ENCODE data around the gene NT5C1B.

The NT5C1B gene

DNA sequence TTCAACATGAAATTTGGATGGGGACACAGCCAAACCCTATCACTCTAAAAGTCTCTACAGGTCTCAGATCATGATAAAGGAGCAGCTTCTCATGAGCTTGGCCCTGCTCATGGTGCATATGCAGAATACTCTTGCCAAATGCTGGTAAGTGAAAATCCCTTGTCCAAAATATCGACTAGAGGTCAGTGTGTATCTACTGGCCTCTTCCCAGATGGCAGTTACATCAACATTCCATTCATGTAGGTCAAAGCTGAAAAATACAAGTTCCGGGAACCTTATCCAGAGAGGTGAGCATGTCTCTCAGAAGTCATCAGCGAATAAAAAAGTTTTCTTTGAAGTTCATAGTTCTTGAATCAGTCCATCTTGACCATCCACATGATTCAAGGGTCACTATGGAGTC lies 7.6 kb upstream of the NT5C1B start:
- no peak for DNase-seq (ENCODE audit: low read depth)
- no peak overlapping the region for H3K4me3 ChIP-seq (ENCODE audit: control insufficient read depth, low read depth, low read length)
- TF ChIP-seq, protein P1, sequence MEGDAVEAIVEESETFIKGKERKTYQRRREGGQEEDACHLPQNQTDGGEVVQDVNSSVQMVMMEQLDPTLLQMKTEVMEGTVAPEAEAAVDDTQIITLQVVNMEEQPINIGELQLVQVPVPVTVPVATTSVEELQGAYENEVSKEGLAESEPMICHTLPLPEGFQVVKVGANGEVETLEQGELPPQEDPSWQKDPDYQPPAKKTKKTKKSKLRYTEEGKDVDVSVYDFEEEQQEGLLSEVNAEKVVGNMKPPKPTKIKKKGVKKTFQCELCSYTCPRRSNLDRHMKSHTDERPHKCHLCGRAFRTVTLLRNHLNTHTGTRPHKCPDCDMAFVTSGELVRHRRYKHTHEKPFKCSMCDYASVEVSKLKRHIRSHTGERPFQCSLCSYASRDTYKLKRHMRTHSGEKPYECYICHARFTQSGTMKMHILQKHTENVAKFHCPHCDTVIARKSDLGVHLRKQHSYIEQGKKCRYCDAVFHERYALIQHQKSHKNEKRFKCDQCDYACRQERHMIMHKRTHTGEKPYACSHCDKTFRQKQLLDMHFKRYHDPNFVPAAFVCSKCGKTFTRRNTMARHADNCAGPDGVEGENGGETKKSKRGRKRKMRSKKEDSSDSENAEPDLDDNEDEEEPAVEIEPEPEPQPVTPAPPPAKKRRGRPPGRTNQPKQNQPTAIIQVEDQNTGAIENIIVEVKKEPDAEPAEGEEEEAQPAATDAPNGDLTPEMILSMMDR (IDR thresholded peaks at IDR 0.05; ENCODE audit: control insufficient read depth, insufficient read depth, low read depth, low read length, missing control alignments): no peak

- TF ChIP-seq, protein P1 (IDR thresholded peaks at IDR 0.05; ENCODE audit: control insufficient read depth, insufficient read depth, low read depth, low read length, missing control alignments): no peak
- H3K4me3 ChIP-seq (ENCODE audit: control insufficient read depth, low read depth, low read length): no peak overlapping the region
- DNase-seq (ENCODE audit: low read depth): no peak
These were observed 4.1 kb upstream of the NT5C1B start for GRCh38 chr2:18593496-18593895.

GRCh38 chr2:18592372-18592771 lies 3.0 kb upstream of the NT5C1B start:
- no peak for DNase-seq (ENCODE audit: low read depth)
- H3K4me3 ChIP-seq (ENCODE audit: control insufficient read depth, low read depth, low read length): no peak overlapping the region
- TF ChIP-seq, protein P1 (IDR thresholded peaks at IDR 0.05; ENCODE audit: control insufficient read depth, insufficient read depth, low read depth, low read length, missing control alignments): no peak

- TF ChIP-seq, protein P1 (IDR thresholded peaks at IDR 0.05; ENCODE audit: control insufficient read depth, insufficient read depth, low read depth, low read length, missing control alignments): no peak
- DNase-seq (ENCODE audit: low read depth): no peak
- no peak overlapping the region for H3K4me3 ChIP-seq (ENCODE audit: control insufficient read depth, low read depth, low read length)
These were observed 567 bp downstream of the NT5C1B start for GRCh38 chr2:18588802-18589201.

DNA sequence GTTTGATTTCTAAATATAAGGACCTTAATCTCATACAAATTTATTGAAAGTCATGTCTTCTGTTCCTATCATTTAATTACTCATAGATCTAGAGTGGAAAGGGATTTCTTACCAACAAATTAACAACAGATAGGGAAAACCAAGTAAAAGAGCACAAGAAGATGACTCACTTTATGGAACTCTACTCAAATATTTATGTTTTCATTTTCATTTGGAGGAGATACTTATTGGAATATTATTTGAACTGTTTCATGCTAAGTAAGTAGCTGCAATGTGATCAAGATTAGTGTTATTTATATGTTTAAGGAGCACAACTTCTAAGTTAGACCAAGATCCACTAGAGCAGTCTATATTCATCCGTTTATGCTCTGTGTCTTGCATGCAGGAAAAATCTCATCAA lies 1.3 kb downstream of the NT5C1B start:
- DNase-seq (ENCODE audit: low read depth): no peak
- H3K4me3 ChIP-seq (ENCODE audit: control insufficient read depth, low read depth, low read length): no peak overlapping the region
- TF ChIP-seq, protein P1 (IDR thresholded peaks at IDR 0.05; ENCODE audit: control insufficient read depth, insufficient read depth, low read depth, low read length, missing control alignments): no peak

GRCh38 chr2:18585526-18585925 lies 3.8 kb downstream of the NT5C1B start:
- TF ChIP-seq, protein P1 (IDR thresholded peaks at IDR 0.05; ENCODE audit: control insufficient read depth, insufficient read depth, low read depth, low read length, missing control alignments): no peak
- H3K4me3 ChIP-seq (ENCODE audit: control insufficient read depth, low read depth, low read length): no peak overlapping the region
- no peak for DNase-seq (ENCODE audit: low read depth)

- DNase-seq (ENCODE audit: low read depth): no peak
- no peak overlapping the region for H3K4me3 ChIP-seq (ENCODE audit: control insufficient read depth, low read depth, low read length)
- TF ChIP-seq, protein P1 (IDR thresholded peaks at IDR 0.05; ENCODE audit: control insufficient read depth, insufficient read depth, low read depth, low read length, missing control alignments): no peak
These were observed 4.8 kb downstream of the NT5C1B start for GRCh38 chr2:18584608-18584954.
